ENCODE results near the gene ADCY4.

GRCh38 chr14:24322672-24323071, 12.2 kb downstream of the ADCY4 start:
- no peak for TF ChIP-seq CTCF (IDR thresholded peaks at IDR 0.05)
- TF ChIP-seq POLR2A (IDR thresholded peaks at IDR 0.05) = no peak

Measured in testis (tissue), 2 donors.